HEK293 (cell line): ENCODE results near the gene C5.

Experiments
- SCRT2 ChIP-seq: fragments of 450-650 bp; formaldehyde crosslinking; IDR thresholded peaks from 2 replicates; pipeline ENCODE4 v1.5.1; 2016; ENCODE audit warnings: missing biosample characterization, missing genetic modification characterization
- YY1 ChIP-seq: fragments of 450-650 bp; formaldehyde crosslinking; IDR thresholded peaks from 2 replicates; pipeline ENCODE4 v1.5.1; 2018; ENCODE audit warnings: missing biosample characterization, missing genetic modification characterization
- TF ChIP-seq, protein P1 (sequence below): fragments of 450-650 bp; formaldehyde crosslinking; IDR thresholded peaks from 2 replicates; pipeline ENCODE4 v1.5.1; 2016; ENCODE audit warnings: missing biosample characterization, missing genetic modification characterization
- TF ChIP-seq, protein P2 (sequence below): fragments of 450-650 bp; formaldehyde crosslinking; IDR thresholded peaks from 2 replicates; pipeline ENCODE4 v1.5.1; 2016; ENCODE audit warnings: missing biosample characterization, missing genetic modification characterization, borderline replicate concordance

DNA sequence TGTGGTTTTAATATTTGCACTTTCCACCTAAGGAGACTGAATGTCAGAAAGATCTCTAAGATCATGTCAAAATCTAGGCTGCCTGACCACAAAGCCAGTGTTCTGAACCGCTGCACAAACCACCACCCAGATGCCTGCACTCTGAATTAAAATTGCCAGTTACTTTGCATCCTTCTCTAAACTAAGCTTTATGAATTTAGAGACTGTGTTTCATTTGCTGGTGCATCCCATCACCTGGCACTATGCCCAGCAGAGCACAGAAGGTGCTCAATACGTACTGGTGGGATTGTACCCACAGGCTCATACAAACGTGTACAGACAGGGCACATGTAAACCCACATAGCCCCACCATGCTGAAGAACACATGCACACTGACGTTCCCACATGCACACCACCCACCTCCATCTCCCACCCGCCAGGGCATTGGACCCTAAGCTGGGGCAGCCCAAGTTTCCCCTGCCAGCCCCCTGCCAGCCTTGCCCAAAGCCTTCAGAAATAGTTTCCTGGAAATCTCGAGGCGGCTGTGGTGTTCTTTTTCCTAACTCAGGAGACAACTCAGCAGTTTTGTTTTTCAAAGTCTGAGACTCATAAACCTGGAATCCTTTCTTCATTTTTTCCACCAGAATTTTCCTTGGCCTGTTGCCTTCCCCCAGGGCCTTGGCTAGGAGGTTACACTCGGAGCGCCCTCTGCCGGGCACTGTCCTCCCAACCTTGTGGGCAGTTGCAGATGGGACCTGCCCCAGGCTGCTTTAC is 113.9 kb downstream of the C5 start:
- TF ChIP-seq, protein P1, sequence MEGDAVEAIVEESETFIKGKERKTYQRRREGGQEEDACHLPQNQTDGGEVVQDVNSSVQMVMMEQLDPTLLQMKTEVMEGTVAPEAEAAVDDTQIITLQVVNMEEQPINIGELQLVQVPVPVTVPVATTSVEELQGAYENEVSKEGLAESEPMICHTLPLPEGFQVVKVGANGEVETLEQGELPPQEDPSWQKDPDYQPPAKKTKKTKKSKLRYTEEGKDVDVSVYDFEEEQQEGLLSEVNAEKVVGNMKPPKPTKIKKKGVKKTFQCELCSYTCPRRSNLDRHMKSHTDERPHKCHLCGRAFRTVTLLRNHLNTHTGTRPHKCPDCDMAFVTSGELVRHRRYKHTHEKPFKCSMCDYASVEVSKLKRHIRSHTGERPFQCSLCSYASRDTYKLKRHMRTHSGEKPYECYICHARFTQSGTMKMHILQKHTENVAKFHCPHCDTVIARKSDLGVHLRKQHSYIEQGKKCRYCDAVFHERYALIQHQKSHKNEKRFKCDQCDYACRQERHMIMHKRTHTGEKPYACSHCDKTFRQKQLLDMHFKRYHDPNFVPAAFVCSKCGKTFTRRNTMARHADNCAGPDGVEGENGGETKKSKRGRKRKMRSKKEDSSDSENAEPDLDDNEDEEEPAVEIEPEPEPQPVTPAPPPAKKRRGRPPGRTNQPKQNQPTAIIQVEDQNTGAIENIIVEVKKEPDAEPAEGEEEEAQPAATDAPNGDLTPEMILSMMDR = peak; percentile 51; the same call in 1 of the 2 replicates
- TF ChIP-seq, protein P2, sequence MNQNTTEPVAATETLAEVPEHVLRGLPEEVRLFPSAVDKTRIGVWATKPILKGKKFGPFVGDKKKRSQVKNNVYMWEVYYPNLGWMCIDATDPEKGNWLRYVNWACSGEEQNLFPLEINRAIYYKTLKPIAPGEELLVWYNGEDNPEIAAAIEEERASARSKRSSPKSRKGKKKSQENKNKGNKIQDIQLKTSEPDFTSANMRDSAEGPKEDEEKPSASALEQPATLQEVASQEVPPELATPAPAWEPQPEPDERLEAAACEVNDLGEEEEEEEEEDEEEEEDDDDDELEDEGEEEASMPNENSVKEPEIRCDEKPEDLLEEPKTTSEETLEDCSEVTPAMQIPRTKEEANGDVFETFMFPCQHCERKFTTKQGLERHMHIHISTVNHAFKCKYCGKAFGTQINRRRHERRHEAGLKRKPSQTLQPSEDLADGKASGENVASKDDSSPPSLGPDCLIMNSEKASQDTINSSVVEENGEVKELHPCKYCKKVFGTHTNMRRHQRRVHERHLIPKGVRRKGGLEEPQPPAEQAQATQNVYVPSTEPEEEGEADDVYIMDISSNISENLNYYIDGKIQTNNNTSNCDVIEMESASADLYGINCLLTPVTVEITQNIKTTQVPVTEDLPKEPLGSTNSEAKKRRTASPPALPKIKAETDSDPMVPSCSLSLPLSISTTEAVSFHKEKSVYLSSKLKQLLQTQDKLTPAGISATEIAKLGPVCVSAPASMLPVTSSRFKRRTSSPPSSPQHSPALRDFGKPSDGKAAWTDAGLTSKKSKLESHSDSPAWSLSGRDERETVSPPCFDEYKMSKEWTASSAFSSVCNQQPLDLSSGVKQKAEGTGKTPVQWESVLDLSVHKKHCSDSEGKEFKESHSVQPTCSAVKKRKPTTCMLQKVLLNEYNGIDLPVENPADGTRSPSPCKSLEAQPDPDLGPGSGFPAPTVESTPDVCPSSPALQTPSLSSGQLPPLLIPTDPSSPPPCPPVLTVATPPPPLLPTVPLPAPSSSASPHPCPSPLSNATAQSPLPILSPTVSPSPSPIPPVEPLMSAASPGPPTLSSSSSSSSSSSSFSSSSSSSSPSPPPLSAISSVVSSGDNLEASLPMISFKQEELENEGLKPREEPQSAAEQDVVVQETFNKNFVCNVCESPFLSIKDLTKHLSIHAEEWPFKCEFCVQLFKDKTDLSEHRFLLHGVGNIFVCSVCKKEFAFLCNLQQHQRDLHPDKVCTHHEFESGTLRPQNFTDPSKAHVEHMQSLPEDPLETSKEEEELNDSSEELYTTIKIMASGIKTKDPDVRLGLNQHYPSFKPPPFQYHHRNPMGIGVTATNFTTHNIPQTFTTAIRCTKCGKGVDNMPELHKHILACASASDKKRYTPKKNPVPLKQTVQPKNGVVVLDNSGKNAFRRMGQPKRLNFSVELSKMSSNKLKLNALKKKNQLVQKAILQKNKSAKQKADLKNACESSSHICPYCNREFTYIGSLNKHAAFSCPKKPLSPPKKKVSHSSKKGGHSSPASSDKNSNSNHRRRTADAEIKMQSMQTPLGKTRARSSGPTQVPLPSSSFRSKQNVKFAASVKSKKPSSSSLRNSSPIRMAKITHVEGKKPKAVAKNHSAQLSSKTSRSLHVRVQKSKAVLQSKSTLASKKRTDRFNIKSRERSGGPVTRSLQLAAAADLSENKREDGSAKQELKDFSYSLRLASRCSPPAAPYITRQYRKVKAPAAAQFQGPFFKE = no peak
- TF ChIP-seq SCRT2 (tag by site-specific recombination) (peak; percentile 88), YY1 (no peak)
